GM21526 (cell line): Measurements from ENCODE around the gene BOLA3.
"Not testable (repeated sequence)": the region's sequence is repeated elsewhere in the genome, so short reads cannot be mapped to it uniquely, and the experiment has no call there.

Experiments used
- ATAC-seq: cut with Tn5 transposase; IDR thresholded peaks from one replicate; pipeline ENCODE4 v1.9.1; 2021; ENCODE audit warnings: moderate library complexity; ENCODE audit not compliant: unreplicated experiment, low FRiP score

The BOLA3 gene

DNA sequence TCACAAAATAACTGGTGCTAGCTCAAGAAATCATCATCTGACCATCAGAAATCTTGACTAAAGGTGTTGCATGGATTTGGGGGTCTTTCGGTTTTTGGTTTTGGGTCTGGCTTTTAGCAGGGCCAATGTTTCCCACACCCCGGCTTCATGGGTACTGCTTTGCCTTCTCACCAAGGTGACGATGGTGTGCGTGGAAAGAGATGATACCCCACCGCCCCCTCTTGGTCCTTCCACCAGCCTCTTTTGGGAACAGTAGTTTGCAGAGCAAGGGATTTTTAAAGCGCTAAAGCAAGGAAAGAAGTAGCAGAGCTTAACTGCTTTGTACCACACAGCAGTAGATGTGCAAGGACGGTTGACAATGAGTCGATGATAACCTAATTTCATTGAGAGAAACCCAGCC lies 42.3 kb downstream of the BOLA3 start:
- no peak for ATAC-seq

DNA sequence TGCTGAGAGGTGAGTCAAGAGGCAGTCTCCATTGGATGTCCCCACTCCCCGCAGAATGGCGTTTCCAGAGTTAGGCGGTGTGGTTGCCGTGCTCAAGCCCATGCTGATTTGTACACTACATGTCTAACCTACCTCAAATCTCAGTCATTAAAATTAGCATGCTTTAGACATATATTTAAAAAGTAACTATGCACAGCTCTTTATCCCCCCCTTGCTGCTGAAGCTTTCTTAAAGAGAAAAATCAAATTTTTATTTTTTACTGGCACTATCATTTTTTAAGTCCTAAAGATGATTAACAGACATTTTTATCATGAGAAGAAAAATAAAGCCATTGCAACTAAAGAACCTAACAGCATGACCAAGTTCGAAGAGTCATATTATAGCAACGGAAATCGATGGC lies 42.9 kb downstream of the BOLA3 start:
- no peak for ATAC-seq

DNA sequence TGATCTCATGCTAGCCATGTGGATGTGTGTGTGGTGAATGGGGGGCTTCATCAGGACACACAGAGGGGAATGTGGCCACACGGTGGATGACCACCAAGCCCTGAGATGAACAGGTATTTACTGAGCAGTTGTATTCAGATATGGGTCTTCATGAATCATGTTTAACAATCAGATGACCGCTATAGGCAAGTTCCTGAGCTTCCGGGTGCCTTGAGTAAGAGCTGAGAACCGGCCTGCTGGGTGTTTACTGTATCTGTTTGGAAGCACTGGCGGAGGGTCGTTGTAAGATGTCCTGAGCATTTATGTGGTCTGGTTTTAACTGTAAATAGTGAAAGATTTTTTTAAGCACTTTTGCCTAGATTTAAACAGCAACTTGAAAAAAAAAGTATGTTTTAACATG lies 43.9 kb downstream of the BOLA3 start:
- no peak for ATAC-seq

DNA sequence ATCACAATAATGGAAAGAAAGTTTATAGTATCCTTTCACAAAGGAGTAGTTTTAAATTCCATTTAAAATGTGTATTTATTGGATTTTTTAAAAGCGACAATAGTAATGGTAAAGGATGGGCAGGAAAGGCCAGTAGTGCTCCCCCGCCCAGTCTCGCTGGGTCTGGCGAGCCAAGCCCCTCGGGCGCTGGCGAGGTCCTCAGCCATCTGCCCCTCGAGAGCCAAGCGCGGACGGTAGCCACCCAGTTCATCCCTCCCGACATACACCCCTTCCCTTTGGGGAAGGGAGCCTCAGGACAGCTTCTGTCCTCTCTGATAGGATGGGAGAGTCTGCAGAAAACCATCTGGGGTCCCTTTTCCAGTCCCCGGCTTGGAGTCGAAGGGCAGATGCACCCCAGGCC lies 45.2 kb downstream of the BOLA3 start:
- ATAC-seq, result no peak

DNA sequence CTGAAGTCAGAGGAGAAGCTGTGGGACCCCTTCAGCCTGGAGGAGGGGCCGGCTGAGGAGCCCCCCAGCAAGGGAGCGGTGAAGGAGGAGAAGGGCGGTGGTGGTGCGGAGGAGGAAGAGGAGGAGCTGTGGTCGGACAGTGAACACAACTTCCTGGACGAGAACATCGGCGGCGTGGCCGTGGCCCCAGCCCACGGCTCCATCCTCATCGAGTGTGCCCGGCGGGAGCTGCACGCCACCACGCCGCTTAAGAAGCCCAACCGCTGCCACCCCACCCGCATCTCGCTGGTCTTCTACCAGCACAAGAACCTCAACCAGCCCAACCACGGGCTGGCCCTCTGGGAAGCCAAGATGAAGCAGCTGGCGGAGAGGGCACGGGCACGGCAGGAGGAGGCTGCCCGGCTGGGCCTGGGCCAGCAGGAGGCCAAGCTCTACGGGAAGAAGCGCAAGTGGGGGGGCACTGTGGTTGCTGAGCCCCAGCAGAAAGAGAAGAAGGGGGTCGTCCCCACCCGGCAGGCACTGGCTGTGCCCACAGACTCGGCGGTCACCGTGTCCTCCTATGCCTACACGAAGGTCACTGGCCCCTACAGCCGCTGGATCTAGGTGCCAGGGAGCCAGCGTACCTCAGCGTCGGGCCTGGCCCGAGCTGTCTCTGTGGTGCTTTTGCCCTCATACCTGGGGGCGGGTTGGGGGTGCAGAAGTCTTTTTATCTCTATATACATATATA lies 46.0 kb downstream of the BOLA3 start:
- ATAC-seq, result no peak

DNA sequence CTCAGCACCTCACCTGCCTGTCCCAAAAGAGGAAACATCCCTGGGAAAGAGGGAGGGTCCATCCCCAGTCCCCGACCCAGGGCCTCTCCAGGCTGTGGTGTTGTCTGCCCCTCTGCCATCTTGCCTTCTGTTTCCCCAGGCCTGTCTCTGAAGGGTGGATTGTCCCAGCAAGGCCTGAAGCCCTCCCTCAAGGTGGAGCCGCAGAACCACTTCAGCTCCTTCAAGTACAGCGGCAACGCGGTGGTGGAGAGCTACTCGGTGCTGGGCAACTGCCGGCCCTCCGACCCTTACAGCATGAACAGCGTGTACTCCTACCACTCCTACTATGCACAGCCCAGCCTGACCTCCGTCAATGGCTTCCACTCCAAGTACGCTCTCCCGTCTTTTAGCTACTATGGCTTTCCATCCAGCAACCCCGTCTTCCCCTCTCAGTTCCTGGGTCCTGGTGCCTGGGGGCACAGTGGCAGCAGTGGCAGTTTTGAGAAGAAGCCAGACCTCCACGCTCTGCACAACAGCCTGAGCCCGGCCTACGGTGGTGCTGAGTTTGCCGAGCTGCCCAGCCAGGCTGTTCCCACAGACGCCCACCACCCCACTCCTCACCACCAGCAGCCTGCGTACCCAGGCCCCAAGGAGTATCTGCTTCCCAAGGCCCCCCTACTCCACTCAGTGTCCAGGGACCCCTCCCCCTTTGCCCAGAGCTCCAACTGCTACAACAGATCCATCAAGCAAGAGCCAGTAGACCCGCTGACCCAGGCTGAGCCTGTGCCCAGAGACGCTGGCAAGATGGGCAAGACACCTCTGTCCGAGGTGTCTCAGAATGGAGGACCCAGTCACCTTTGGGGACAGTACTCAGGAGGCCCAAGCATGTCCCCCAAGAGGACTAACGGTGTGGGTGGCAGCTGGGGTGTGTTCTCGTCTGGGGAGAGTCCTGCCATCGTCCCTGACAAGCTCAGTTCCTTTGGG lies 47.2 kb downstream of the BOLA3 start:
- ATAC-seq, result no peak

DNA sequence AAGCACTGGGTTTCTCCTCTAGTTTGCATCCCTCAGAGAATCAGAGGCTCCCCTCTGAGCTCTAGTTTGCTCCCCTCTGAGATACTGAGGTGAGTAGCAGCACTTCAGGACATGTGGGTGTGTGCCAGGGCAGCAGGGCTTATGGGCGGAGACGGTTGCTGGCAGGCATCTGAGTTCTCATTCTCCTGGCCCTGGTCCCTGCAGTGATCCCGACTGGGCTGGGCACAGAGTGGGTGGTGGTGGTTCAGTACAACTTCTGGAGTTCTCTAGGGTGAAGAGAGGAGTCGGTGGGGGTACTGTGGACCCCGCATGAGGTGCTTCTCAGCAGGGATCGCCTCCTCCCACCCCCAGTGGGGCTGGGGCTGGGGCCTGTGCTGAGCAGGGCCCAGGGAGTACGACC lies 47.9 kb downstream of the BOLA3 start:
- ATAC-seq, result no peak

DNA sequence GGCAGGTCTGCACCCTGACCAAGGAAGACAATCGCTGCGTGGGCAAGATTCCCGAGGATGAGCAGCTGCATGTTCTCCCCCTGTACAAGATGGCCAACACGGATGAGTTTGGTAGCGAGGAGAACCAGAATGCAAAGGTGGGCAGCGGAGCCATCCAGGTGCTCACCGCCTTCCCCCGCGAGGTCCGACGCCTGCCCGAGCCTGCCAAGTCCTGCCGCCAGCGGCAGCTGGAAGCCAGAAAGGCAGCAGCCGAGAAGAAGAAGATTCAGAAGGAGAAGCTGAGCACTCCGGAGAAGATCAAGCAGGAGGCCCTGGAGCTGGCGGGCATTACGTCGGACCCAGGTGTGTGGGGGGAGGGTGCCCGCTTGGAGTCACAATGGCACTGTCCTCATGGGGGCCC lies 48.4 kb downstream of the BOLA3 start:
- no peak for ATAC-seq

DNA sequence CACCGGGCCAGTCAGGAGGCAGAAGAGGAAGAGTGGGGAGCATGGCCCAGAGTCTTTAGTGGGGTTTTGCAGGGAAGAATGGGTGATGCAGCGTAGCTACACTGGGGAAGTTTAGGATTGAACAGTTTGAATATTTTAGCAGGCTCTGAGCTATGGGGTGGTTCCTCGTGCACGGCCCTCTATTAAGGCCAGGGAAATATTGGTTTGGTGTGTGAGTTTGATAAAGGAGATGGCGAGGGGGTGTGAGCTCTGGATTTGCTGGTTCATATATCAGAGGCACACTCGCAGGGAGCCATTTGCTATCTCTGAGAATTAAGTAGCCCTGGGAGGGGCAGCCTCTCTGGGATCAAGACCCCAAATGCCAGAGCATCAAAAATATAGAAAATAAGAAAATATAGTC lies 50.1 kb downstream of the BOLA3 start:
- ATAC-seq, result no peak

DNA sequence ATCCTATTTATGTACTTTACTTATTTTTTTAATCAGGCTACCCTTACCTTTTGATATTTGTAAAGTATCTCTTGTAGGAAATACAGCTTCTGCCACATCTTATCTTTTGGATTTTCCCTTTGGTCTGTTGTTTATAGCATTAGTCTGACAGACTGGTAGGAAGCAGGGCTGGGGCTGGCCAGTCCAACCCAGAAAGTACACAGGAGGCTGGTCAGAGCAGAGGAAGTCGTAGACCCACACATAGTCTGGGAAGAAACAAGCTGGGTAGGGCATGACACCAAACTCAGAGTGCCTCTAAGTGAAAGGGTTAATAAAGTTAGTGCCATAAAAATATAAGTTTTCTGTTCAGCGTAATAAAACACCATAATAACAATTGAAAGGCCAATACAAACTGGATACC lies 51.7 kb downstream of the BOLA3 start:
- ATAC-seq, result no peak

DNA sequence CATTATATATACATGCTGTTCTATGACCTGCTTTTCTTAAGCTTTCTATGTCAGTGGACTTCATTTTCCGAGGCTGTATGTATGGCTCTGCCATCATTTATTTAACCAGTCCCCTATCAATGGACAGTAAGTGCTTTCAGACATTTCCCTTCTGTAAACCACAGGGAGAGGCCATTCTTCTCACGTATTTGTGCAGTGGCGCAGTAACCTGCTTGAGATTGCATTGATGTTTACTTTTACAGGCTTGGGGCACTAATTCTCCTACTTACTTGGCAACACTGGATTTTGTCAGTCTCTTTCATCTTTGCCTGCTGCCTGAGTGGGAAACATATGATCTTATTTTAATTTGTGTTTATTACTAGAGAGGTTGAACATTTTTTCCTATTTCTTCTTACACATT lies 52.1 kb downstream of the BOLA3 start:
- ATAC-seq, result no peak

DNA sequence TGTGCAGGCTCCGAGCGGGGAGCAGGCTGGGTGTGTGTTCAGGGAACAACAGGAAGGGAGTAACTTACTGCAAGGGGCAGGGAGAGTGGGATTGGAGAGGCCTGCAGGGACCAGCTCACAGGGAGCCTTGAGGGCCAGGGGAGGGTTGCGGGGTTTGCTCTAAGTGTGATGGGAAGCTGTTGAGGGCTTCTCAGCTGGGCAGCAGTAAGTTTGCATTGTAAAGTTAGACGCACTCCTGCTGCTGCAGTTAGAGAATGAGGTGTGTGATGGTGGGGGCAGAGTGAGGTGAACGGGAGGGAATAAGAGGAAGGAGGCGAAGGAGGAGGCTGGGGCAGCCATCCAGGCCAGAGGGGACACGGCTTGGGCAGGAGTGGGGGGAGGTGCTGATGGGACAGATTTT lies 53.4 kb downstream of the BOLA3 start:
- no peak for ATAC-seq

DNA sequence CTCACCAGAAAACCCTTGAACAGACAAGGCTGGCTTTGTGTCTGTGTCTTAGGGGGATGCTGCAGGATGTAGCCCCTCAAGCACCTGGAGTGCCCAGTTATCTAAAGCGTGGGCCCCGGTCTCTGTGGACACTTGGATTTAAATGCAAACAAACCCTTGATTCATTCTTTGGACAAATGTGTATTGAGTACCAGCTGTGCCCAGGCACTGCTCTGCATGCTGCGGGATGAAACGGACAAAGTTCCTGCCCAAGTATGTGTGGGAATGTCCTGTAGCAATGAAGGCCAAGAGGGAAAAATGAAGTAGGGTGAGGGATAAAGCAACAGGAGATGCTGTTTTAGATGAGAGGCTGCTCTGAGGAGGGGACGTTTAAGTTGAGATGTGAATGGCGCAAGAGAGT lies 53.9 kb downstream of the BOLA3 start:
- ATAC-seq, result no peak

DNA sequence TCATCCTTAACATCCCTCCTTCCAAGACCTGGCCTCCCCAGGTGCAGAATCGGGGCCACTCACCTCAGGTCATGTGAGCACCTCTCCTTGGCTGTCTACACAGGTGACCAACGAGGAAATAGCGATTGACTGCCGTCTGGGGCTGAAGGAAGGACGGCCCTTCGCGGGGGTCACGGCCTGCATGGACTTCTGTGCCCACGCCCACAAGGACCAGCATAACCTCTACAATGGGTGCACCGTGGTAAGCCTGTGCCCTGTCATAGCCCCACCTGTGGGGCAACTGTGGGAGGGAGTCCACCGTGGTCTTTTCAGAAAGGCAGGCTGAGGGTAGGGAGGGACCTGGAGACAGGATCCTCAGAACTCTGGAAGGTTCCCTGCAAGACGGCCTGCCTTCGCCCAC lies 54.3 kb downstream of the BOLA3 start:
- ATAC-seq, result no peak

DNA sequence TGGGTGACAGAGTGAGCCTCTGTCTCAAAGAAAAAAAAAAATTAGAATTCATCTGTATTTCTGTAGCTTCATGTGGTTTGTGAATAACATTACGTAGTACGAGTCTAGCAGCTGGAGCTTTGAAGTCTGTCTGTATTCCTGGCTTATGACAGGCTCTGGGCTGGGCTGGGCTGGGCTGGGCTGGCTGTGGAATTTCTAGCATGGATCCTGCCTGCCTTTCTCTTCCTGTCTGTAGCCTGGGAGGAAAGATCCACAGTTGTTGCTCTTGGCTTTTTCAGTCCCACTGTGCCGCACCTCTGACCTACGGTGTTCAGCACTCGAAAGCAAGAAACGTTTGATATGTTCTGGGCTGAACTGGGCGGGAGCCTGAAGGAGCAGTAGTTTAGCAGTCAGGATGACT lies 55.4 kb downstream of the BOLA3 start:
- ATAC-seq, result no peak

DNA sequence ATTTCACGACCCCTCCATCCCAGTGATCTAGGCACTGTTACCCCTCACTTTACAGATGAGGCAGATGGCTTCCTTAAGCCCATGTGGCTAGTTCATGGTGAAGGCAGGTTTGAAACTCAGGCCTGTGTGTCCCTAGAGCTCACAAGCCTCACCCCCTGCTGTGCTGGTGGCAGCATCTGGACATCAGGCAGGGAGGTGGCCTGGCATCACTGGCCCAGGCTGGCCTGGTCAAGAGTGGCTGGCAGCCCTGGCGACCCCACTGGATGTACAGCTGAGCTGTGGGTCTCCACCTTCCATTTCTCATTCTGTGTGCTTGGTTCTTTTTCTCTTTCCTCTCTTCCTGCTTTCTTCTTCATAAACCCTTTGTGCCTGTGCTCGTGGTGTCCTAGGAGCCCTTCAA lies 56.3 kb downstream of the BOLA3 start:
- ATAC-seq, result no peak

DNA sequence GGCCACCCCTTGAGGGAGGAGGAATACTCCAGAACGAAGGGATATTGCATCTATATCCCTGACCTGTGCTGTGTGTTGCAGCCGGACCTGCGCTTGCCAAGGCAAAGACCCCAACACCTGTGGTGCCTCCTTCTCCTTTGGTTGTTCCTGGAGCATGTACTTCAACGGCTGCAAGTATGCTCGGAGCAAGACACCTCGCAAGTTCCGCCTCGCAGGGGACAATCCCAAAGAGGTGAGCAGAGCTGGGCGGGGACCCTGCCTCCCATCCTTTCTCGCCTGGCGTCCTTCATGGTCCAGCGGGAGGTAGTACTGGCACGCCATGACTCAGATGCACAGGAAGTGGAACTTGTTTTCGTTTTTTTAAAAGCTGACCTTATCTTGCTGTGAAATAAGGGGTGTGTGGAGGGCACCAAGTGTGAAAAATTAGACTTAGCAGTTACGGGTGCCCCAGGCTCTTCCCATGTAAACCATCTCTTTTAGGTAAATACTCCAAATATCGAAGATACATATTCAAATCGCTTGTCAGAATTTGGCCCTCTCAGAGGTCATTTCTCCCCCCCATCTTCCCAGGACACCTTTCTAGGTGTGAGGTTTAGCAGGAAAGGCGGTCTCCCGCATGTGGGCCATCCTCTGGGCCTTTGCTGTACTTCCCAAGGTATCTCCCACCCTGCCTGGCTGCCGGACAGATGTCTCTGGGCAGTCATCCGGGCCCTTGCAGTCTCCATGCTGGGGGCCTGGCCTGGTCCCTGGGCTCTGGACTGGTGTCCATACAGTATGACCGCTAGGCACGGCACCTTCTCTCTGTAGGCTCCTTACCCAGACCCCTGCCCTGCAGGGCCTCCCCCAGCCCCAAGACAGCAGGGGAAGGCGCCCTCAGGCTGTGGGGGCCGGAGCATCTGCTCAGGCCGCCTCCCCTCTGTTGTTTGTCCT lies 57.6 kb downstream of the BOLA3 start:
- ATAC-seq, result no peak

DNA sequence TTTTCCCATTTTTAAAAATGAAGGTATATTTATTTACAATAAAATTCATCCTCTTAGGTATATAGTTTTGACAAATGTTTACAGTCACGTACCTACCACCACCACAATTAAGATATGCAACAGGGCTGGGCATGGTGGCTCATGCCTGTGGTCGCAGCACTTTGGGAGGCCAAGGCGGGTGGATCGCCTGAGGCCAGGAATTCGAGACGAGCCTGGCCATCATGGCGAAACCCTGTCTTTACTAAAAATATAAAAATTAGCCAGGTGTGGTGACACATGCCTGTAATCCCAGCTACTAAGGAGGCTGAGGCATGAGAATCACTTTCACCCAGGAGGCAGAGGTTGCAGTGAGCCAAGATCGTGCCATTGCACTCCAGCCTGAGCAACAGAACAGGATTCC lies 59.0 kb downstream of the BOLA3 start:
- not testable (repeated sequence) for ATAC-seq

DNA sequence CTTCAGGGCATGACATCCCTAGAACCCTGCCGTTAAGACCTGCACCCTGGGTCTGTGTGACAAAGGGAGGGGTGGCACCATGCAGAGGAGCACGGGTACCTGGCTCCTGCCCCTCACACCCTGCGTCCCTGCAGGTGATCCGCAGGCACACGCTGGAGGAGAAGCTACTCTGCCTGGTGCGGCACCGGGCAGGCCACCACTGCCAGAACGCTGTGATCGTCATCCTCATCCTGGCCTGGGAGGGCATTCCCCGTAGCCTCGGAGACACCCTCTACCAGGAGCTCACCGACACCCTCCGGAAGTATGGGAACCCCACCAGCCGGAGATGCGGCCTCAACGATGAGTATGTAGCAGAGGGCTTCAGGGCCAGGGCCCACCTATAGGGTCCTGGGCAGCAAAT lies 60.0 kb downstream of the BOLA3 start:
- no peak for ATAC-seq

DNA sequence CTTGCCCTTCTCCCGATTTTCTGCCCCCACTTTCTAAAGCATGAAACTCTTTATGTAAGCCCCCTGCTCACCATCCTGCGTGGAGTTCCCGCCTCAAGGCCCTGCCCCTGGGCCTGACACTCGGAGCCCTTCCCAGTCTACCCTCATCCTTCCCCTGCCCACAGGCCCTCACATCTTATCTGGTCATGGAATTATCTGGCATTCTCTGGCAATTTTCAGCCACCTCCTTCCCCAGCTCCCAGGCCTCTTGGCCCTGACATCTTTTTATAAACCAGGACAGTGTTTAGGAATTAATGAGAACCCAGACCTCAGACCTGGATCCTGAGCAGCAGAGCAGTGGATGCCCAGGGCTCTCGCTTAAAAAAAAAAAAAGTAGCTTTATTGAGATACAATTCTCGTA lies 61.7 kb downstream of the BOLA3 start:
- no peak for ATAC-seq
